MM.1S (cell line): ENCODE results near the gene NPC1L1.

ENCODE experiments used
- DNase-seq: peaks from one replicate; pipeline ENCODE4 v3.0.0-alpha.2; 2015
- H2AFZ ChIP-seq: fragments of 300-600 bp; sonication (generic); 2 replicates; pipeline ENCODE4 v1.6.0; 2016; ENCODE audit warnings: antibody characterized with exemption, low read length
- H3F3A ChIP-seq: fragments of 300-600 bp; sonication (generic); 2 replicates; pipeline ENCODE4 v1.6.1; 2016; ENCODE audit warnings: mild to moderate bottlenecking, antibody characterized with exemption, low read length, moderate library complexity, mixed read lengths; ENCODE audit not compliant: insufficient read depth
- H3K27ac ChIP-seq: fragments of 300-600 bp; sonication (generic); 2 replicates; pipeline ENCODE4 v1.5.1; 2016; ENCODE audit warnings: mild to moderate bottlenecking, low read length
- H3K27me3 ChIP-seq: fragments of 300-600 bp; sonication (generic); replicated peaks from 2 replicates; pipeline ENCODE4 v1.6.0; 2016; ENCODE audit warnings: low read length; ENCODE audit not compliant: insufficient read depth
- H3K36me3 ChIP-seq: fragments of 300-600 bp; sonication (generic); replicated peaks from 2 replicates; pipeline ENCODE4 v1.6.1; 2016; ENCODE audit warnings: mild to moderate bottlenecking, low read length, mixed read lengths; ENCODE audit not compliant: insufficient read depth
- H3K4me1 ChIP-seq: fragments of 300-600 bp; sonication (generic); 2 replicates; pipeline ENCODE4 v1.6.1; 2016; ENCODE audit warnings: low read length, mixed read lengths
- H3K4me2 ChIP-seq: fragments of 300-600 bp; sonication (generic); 2 replicates; pipeline ENCODE4 v1.6.0; 2016; ENCODE audit warnings: low read depth, low read length
- H3K4me3 ChIP-seq: fragments of 300-600 bp; sonication (generic); 2 replicates; pipeline ENCODE4 v1.5.1; 2016; ENCODE audit warnings: low read length, mixed read lengths
- H3K79me2 ChIP-seq: fragments of 300-600 bp; sonication (generic); 2 replicates; pipeline ENCODE4 v1.6.1; 2016; ENCODE audit warnings: mixed run types, low read length, mixed read lengths
- H3K9ac ChIP-seq: fragments of 300-600 bp; sonication (generic); 2 replicates; pipeline ENCODE4 v1.6.1; 2016; ENCODE audit warnings: low read length, mixed read lengths
- H3K9me2 ChIP-seq: fragments of 300-600 bp; sonication (generic); replicated peaks from 2 replicates; pipeline ENCODE4 v1.6.1; 2016; ENCODE audit warnings: mild to moderate bottlenecking, low read length, mixed read lengths; ENCODE audit not compliant: insufficient read depth
- H3K9me3 ChIP-seq: fragments of 300-600 bp; sonication (generic); replicated peaks from 2 replicates; pipeline ENCODE4 v1.6.1; 2016; ENCODE audit warnings: mild to moderate bottlenecking, low read length, mixed read lengths; ENCODE audit not compliant: insufficient read depth
- H4K20me1 ChIP-seq: fragments of 300-600 bp; sonication (generic); 2 replicates; pipeline ENCODE4 v1.6.1; 2016; ENCODE audit warnings: mild to moderate bottlenecking, low read length, moderate library complexity, mixed read lengths; ENCODE audit not compliant: insufficient read depth
- CTCF ChIP-seq: fragments of 300-600 bp; sonication (generic); IDR thresholded peaks from 2 replicates; pipeline ENCODE4 v1.5.1; 2016; ENCODE audit warnings: antibody characterized with exemption, low read length, mixed read lengths
- EZH2 ChIP-seq: fragments of 300-600 bp; sonication (generic); optimal IDR thresholded peaks from 2 replicates; pipeline ENCODE3; 2017; ENCODE audit warnings: low read depth, mild to moderate bottlenecking, antibody characterized with exemption, low read length, mixed read lengths
- EZH2phosphoT487 ChIP-seq: fragments of 300-600 bp; sonication (generic); IDR thresholded peaks from 2 replicates; pipeline ENCODE4 v1.6.1; 2018; ENCODE audit warnings: antibody characterized with exemption, low read length

NPC1L1 gene

GRCh38 chr7:44505595-44505994, 35.5 kb downstream of the NPC1L1 start:
- DNase-seq, result no peak
- H3K4me3 ChIP-seq, result no peak overlapping the region
- no peak overlapping the region for H3K4me2 ChIP-seq
- H3K9me2 ChIP-seq, result no peaks in the 10 kb centered on the region
- no peaks in the 10 kb centered on the region for H3K9me3 ChIP-seq
- TF ChIP-seq CTCF, result no peak
- H3K27me3 ChIP-seq, result no peaks in the 10 kb centered on the region
- no peaks in the 10 kb centered on the region for H3F3A ChIP-seq
- no peaks in the 10 kb centered on the region for H4K20me1 ChIP-seq
- H2AFZ ChIP-seq, result no peak overlapping the region
- H3K79me2 ChIP-seq, result no peaks in the 10 kb centered on the region
- no peak overlapping the region for H3K9ac ChIP-seq
- no peak overlapping the region for H3K27ac ChIP-seq
- no peaks in the 10 kb centered on the region for H3K36me3 ChIP-seq
- H3K4me1 ChIP-seq, result no peaks in the 10 kb centered on the region

DNA sequence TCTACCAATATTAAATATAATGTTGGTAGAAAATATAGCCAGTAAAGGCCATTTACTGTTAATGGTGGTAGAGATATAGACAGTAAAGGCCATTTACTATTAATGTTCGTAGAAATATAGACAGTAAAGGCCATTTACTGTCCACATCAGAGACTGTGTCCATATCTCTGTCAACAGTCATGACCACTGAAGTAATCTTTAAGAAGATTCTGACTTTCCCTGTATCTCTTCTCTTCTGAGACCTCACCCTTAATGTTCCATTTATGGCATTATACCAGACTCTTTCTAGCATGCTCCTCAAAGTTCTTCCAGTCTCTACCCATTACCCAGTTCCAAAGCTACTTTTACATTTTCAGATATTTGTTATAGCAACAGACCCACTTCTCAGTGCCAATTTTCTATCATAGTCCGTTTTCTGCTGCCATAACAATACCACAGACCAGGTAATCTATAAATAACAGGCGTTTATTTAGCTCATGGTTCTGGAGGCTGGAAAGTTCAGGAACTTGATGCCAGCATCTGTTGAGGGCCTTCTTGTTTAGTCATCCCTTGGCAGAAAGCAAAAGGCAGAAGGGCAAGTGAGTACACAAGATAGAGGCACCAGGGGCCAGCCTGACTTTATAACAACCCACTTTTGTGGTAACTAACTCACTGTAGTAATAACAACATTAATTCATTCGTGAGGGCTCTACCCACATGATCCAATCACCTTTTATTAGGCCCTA, 42.7 kb downstream of the NPC1L1 start:
- TF ChIP-seq EZH2 (no peak), CTCF (no peak), EZH2phosphoT487 (no peak)
- no peak overlapping the region for H3K4me2 ChIP-seq
- H3K79me2 ChIP-seq, result no peaks in the 10 kb centered on the region
- no peak overlapping the region for H2AFZ ChIP-seq
- H3K9me2 ChIP-seq, result no peaks in the 10 kb centered on the region
- H3K27me3 ChIP-seq, result no peaks in the 10 kb centered on the region
- no peaks in the 10 kb centered on the region for H4K20me1 ChIP-seq
- no peak overlapping the region for H3K27ac ChIP-seq
- no peaks in the 10 kb centered on the region for H3F3A ChIP-seq
- no peaks in the 10 kb centered on the region for H3K4me1 ChIP-seq
- H3K36me3 ChIP-seq, result no peaks in the 10 kb centered on the region
- no peak overlapping the region for H3K4me3 ChIP-seq
- no peak overlapping the region for H3K9ac ChIP-seq
- no peak for DNase-seq
- H3K9me3 ChIP-seq, result no peaks in the 10 kb centered on the region

- Histone ChIP-seq H3K79me2 (no peaks in the 10 kb centered on the region), H3K4me2 (no peak overlapping the region), H3K9me3 (no peaks in the 10 kb centered on the region), H2AFZ (no peak overlapping the region), H3K9me2 (no peaks in the 10 kb centered on the region), H3K4me3 (no peak overlapping the region), H3K9ac (no peak overlapping the region), H3K27ac (no peak overlapping the region), H3K36me3 (no peaks in the 10 kb centered on the region), H3K4me1 (no peaks in the 10 kb centered on the region), H3K27me3 (no peaks in the 10 kb centered on the region), H3F3A (no peaks in the 10 kb centered on the region), H4K20me1 (no peaks in the 10 kb centered on the region)
- DNase-seq, result no peak
- TF ChIP-seq EZH2phosphoT487, result no peak
- no peak for TF ChIP-seq CTCF
- TF ChIP-seq EZH2, result no peak
Observed at GRCh38 chr7:44497155-44498027, 43.7 kb downstream of the NPC1L1 start.
